Measurements from ENCODE around the gene MBTD1. TPM values are rescaled to one million over a fixed set of nuclear protein-coding genes. Genes with fewer than 3 reads are reported as not detected.

MBTD1 gene
- total and polyA plus RNA-seq, 4 donors, result 2.4 to 14.2 (median 7.8) TPM

- Histone ChIP-seq H3K9me3 (ENCODE audit: control insufficient read depth in 4 of 4, low read length in 3 of 4) (no peaks in the 10 kb centered on the region), H3K9ac (ENCODE audit: low read depth in 1 of 2, low read length in 2 of 2) (no peak overlapping the region), H3K27me3 (ENCODE audit: control insufficient read depth in 4 of 4, insufficient read depth in 4 of 4, low read length in 3 of 4) (no peaks in the 10 kb centered on the region), H3K4me3 (ENCODE audit: low read depth in 1 of 3, low read length in 3 of 3) (no peak overlapping the region), H3K4me1 (ENCODE audit: control insufficient read depth in 4 of 4, insufficient read depth in 4 of 4, low read length in 3 of 4) (peaks cover 2 to 16% (median 8%) of the 10 kb centered on the region in 4 donors), H3K27ac (ENCODE audit: low read depth in 1 of 2, low read length in 2 of 2) (no peak overlapping the region), H3K36me3 (ENCODE audit: control insufficient read depth in 4 of 4, insufficient read depth in 3 of 4, low read depth in 1 of 4, low read length in 3 of 4) (no peaks in the 10 kb centered on the region)
- no peak for DNase-seq (ENCODE audit: low spot score)
- WGBS, result 98% methylated on average over 2 of the region's 2 CpGs
- no peak for TF ChIP-seq FOXA2 (IDR thresholded peaks at IDR 0.05)
- TF ChIP-seq RXRA (IDR thresholded peaks at IDR 0.05), result no peak
- no peak for TF ChIP-seq SP1 (IDR thresholded peaks at IDR 0.05)
- no peak for TF ChIP-seq CTCF (IDR thresholded peaks at IDR 0.05; ENCODE audit: low read depth, low read length, missing input control)
- no peak for TF ChIP-seq RAD21 (IDR thresholded peaks at IDR 0.05)
- no peak for TF ChIP-seq HNF4A (conservative IDR thresholded peaks at IDR 0.05)
- no peak for TF ChIP-seq MAX (IDR thresholded peaks at IDR 0.05)
- TF ChIP-seq YY1 (IDR thresholded peaks at IDR 0.05), result no peak
- TF ChIP-seq ATF3 (IDR thresholded peaks at IDR 0.05), result no peak
- no peak for TF ChIP-seq GABPA (IDR thresholded peaks at IDR 0.05 in 1 of 2, conservative IDR thresholded peaks at IDR 0.05 in 1 of 2)
- TF ChIP-seq, protein P1, sequence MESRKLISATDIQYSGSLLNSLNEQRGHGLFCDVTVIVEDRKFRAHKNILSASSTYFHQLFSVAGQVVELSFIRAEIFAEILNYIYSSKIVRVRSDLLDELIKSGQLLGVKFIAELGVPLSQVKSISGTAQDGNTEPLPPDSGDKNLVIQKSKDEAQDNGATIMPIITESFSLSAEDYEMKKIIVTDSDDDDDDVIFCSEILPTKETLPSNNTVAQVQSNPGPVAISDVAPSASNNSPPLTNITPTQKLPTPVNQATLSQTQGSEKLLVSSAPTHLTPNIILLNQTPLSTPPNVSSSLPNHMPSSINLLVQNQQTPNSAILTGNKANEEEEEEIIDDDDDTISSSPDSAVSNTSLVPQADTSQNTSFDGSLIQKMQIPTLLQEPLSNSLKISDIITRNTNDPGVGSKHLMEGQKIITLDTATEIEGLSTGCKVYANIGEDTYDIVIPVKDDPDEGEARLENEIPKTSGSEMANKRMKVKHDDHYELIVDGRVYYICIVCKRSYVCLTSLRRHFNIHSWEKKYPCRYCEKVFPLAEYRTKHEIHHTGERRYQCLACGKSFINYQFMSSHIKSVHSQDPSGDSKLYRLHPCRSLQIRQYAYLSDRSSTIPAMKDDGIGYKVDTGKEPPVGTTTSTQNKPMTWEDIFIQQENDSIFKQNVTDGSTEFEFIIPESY (IDR thresholded peaks at IDR 0.05), result no peak
- no peak for TF ChIP-seq NR2F2 (IDR thresholded peaks at IDR 0.05)
- no peak for TF ChIP-seq HNF4G (IDR thresholded peaks at IDR 0.05)
- TF ChIP-seq JUND (IDR thresholded peaks at IDR 0.05), result no peak
- TF ChIP-seq FOXA1 (IDR thresholded peaks at IDR 0.05), result no peak
- no peak for TF ChIP-seq TAF1 (conservative IDR thresholded peaks at IDR 0.05)
Observed at GRCh38 chr17:51142597-51142996, 117.3 kb downstream of the MBTD1 start.

DNA sequence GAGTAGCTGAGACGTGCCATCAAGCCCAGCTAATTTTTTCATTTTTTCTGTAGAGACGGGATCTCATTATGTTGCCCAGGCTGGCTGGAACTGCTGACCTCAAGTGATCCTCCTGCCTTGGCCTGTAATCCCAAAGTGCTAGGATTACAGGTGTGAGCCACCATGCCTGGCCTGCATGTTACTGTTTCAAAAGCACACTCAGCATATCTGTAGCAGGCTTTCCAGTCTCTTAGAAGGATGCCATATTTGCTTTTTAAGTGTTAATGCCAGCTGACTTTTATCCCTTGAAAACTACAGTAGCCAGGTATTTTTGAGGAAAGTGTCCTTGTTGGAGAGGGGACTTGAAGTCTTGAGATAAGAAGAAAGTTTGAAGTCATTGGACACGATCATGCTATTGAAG is 123.9 kb downstream of the MBTD1 start:
- H3K27me3 ChIP-seq (ENCODE audit: control insufficient read depth in 4 of 4, insufficient read depth in 4 of 4, low read length in 3 of 4), result no peaks in the 10 kb centered on the region
- no peak overlapping the region for H3K9ac ChIP-seq (ENCODE audit: low read depth in 1 of 2, low read length in 2 of 2)
- H3K36me3 ChIP-seq (ENCODE audit: control insufficient read depth in 4 of 4, insufficient read depth in 3 of 4, low read depth in 1 of 4, low read length in 3 of 4), result no peaks in the 10 kb centered on the region
- H3K27ac ChIP-seq (ENCODE audit: low read depth in 1 of 2, low read length in 2 of 2), result no peak overlapping the region
- 82% methylated on average over 3 of the region's 3 CpGs for WGBS
- H3K9me3 ChIP-seq (ENCODE audit: control insufficient read depth in 4 of 4, low read length in 3 of 4), result no peaks in the 10 kb centered on the region
- no peak for DNase-seq (ENCODE audit: low spot score)
- no peak overlapping the region for H3K4me3 ChIP-seq (ENCODE audit: low read depth in 1 of 3, low read length in 3 of 3)
- H3K4me1 ChIP-seq (ENCODE audit: control insufficient read depth in 4 of 4, insufficient read depth in 4 of 4, low read length in 3 of 4), result peaks cover 2 to 11% (median 8%) of the 10 kb centered on the region in 4 donors
- TF ChIP-seq RAD21 (IDR thresholded peaks at IDR 0.05) (no peak), JUND (IDR thresholded peaks at IDR 0.05) (no peak), FOXA2 (IDR thresholded peaks at IDR 0.05) (no peak), MAX (IDR thresholded peaks at IDR 0.05) (no peak), TAF1 (conservative IDR thresholded peaks at IDR 0.05) (no peak), REST (IDR thresholded peaks at IDR 0.05) (no peak), YY1 (IDR thresholded peaks at IDR 0.05) (no peak), ATF3 (IDR thresholded peaks at IDR 0.05) (no peak), SP1 (IDR thresholded peaks at IDR 0.05) (no peak), HNF4G (IDR thresholded peaks at IDR 0.05) (no peak), FOXA1 (IDR thresholded peaks at IDR 0.05) (no peak), EGR1 (IDR thresholded peaks at IDR 0.05; ENCODE audit: low read depth in 2 of 2) (no peak), CTCF (IDR thresholded peaks at IDR 0.05; ENCODE audit: low read depth, low read length, missing input control) (no peak), NR2F2 (IDR thresholded peaks at IDR 0.05) (no peak), GABPA (IDR thresholded peaks at IDR 0.05 in 1 of 2, conservative IDR thresholded peaks at IDR 0.05 in 1 of 2) (no peak), RXRA (IDR thresholded peaks at IDR 0.05) (no peak)
- TF ChIP-seq, protein P1 (IDR thresholded peaks at IDR 0.05), result no peak

Measured in liver (tissue), 9 donors.